Tibial nerve (tissue), 4 donors: ENCODE data around the gene CABP1. TPM values are rescaled to one million over a fixed set of nuclear protein-coding genes. Genes with fewer than 3 reads are reported as not detected.

Experiments
- DNase-seq, 2 donors: peaks; one replicate each; pipeline ENCODE4 v3.0.0-alpha.2; 2019; ENCODE audit warnings: low spot score in 2 of 2
- H3K27ac ChIP-seq, 4 donors: fragments of 200-600 bp; sonication (generic) in 3 of 4; one replicate each; pipeline ENCODE4 v1.5.1; 2017 to 2019; ENCODE audit warnings: mild to moderate bottlenecking in 1 of 4
- H3K27me3 ChIP-seq, 2 donors: fragments of 200-600 bp; sonication (generic) in 1 of 2; one replicate each; pipeline versions ENCODE4 v1.5.1 to v1.6.0; 2017 to 2019
- H3K36me3 ChIP-seq, 3 donors: fragments of 200-600 bp; sonication (generic); one replicate each; pipeline ENCODE4 v1.5.1; 2018 to 2019
- H3K4me1 ChIP-seq, 4 donors: fragments of 200-600 bp; sonication (generic) in 3 of 4; one replicate each; pipeline ENCODE4 v1.5.1; 2017 to 2019
- H3K4me3 ChIP-seq, 4 donors: fragments of 200-600 bp; sonication (generic) in 3 of 4; one replicate each; pipeline ENCODE4 v1.5.1; 2017 to 2019; ENCODE audit warnings: mild to moderate bottlenecking in 1 of 4, moderate library complexity in 1 of 4
- H3K9me3 ChIP-seq, 4 donors: fragments of 200-600 bp; sonication (generic) in 3 of 4; one replicate each; pipeline ENCODE4 v1.5.1; 2017 to 2019
- CTCF ChIP-seq, 5 experiments: fragments of 200-600 bp in 3 of 5; fragments of 450-650 bp in 2 of 5; sonication (generic) in 3 of 5; IDR thresholded peaks; one replicate each; pipeline ENCODE4 v1.5.1; 2016 to 2019; ENCODE audit warnings: antibody characterized with exemption in 5 of 5, mild to moderate bottlenecking in 3 of 5, moderate library complexity in 2 of 5
- EP300 ChIP-seq, 2 donors: sonication (generic); formaldehyde crosslinking; IDR thresholded peaks; one replicate each; pipeline ENCODE4 v1.6.1; 2017; ENCODE audit warnings: antibody characterized with exemption in 2 of 2, mild to moderate bottlenecking in 1 of 2
- POLR2A ChIP-seq, 2 donors: fragments of 450-650 bp; IDR thresholded peaks; one replicate each; pipeline ENCODE4 v1.6.1; 2017; ENCODE audit warnings: antibody characterized with exemption in 2 of 2, mild to moderate bottlenecking in 2 of 2, moderate library complexity in 2 of 2
- WGBS, 2 donors: methylation state at CpG; one replicate each; pipeline ENCODE4 v1.1.5; 2018; 5-methylcytosine and 5-hydroxymethylcytosine counted together
- total RNA-seq, 4 donors: library from RNA; depleted of rRNA; stranded (reverse); fragments of >200 nt; gene quantifications; one replicate each; pipeline ENCODE4 v1.1.0, GENCODE V29; 2016

CABP1 gene
- total RNA-seq, 4 donors from 2014 or later = 0.21 to 0.22 TPM; not detected in 2

GRCh38 chr12:120706029-120706428 lies 65.6 kb downstream of the CABP1 start:
- no peak overlapping the region for H3K27ac ChIP-seq
- H3K9me3 ChIP-seq = no peaks in the 10 kb centered on the region
- H3K36me3 ChIP-seq = peaks cover 0 to 32% (median 0%) of the 10 kb centered on the region in 3 donors
- no peak for TF ChIP-seq POLR2A (IDR thresholded peaks at IDR 0.05)
- TF ChIP-seq CTCF (IDR thresholded peaks at IDR 0.05) = no peak
- TF ChIP-seq EP300 (IDR thresholded peaks at IDR 0.05) = no peak
- H3K27me3 ChIP-seq = no peaks in the 10 kb centered on the region
- H3K4me1 ChIP-seq = peaks cover 0 to 8% (median 5%) of the 10 kb centered on the region in 4 donors
- DNase-seq = no peak
- WGBS, 2 donors = 79 to 80% methylated on average over 5 of the region's 5 CpGs
- no peak overlapping the region for H3K4me3 ChIP-seq

GRCh38 chr12:120708651-120709050 lies 68.2 kb downstream of the CABP1 start:
- 43 to 64% methylated on average over 4 of the region's 4 CpGs for WGBS, 2 donors
- DNase-seq = no peak
- Histone ChIP-seq H3K9me3 (no peaks in the 10 kb centered on the region), H3K4me3 (no peak overlapping the region), H3K4me1 (peaks cover 0 to 30% (median 17%) of the 10 kb centered on the region in 4 donors), H3K36me3 (peaks cover 0 to 11% (median 0%) of the 10 kb centered on the region in 3 donors), H3K27me3 (no peaks in the 10 kb centered on the region), H3K27ac (no peak overlapping the region)
- TF ChIP-seq POLR2A (IDR thresholded peaks at IDR 0.05) (no peak), EP300 (IDR thresholded peaks at IDR 0.05) (no peak), CTCF (IDR thresholded peaks at IDR 0.05) (no peak)

DNA sequence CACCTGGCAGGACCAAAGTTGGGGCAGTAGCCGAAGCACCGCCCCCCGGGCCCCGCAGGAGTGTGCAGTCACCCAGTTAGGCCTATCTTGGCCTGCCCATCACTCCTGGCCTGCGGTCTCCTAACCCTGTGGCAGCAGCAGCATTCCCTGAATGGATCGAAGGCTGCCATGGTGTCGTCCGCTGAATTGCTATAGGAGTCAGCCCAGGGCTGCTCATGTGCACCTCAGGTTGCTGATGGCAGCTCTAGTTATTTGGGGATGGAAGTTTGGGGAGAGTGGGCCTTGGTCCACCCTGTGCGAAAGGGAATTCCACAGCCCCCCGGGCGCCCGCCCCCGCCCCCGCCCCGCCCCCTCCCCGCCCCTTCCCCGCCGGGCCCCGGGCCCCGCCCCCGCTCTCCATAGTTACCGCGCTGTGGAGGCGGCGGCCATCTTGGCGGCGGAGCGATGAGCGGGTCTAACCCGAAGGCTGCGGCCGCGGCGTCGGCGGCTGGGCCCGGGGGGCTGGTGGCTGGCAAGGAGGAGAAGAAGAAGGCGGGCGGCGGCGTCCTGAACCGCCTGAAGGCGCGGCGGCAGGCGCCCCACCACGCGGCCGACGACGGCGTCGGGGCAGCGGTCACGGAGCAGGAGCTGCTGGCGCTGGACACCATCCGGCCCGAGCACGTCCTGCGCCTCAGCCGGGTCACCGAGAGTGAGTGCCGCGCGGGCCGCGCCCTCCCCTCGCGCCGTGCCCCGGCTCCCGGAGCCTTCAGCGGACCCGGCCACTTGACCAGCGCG lies 69.8 kb downstream of the CABP1 start, which contains the start of gene UNC119B:
Gene UNC119B, plus strand, starts transcription at position 428 of the 774 bp plus-strand sequence. Its CDS starts 17 bp downstream, at position 445.
- 2 to 5% methylated on average over 10 to 31 of the region's 76 CpGs for WGBS, 2 donors
- peaks cover 0 to 34% (median 17%) of the 10 kb centered on the region in 4 donors for H3K4me1 ChIP-seq
- DNase-seq = peak; percentile 47 to 60

GRCh38 chr12:120710805-120711296 lies 70.4 kb downstream of the CABP1 start:
- no peaks in the 10 kb centered on the region for H3K9me3 ChIP-seq
- H3K4me3 ChIP-seq = peak overlapping the region; percentile 59 to 96 (median 78)
- H3K36me3 ChIP-seq = peaks cover 0 to 24% (median 0%) of the 10 kb centered on the region in 3 donors
- WGBS, 2 donors = 1 to 2% methylated on average over 22 to 28 of the region's 31 CpGs
- no peaks in the 10 kb centered on the region for H3K27me3 ChIP-seq
- TF ChIP-seq CTCF (IDR thresholded peaks at IDR 0.05) (no peak), EP300 (IDR thresholded peaks at IDR 0.05) (no peak), POLR2A (IDR thresholded peaks at IDR 0.05) (no peak)
- DNase-seq = no peak
- peak overlapping the region; percentile 80 to 98 (median 90) for H3K27ac ChIP-seq
- H3K4me1 ChIP-seq = peaks cover 0 to 34% (median 17%) of the 10 kb centered on the region in 4 donors

More for the DNA sequence above, 69.8 kb downstream of the CABP1 start, which contains the start of gene UNC119B:
- Histone ChIP-seq H3K36me3 (peaks cover 0 to 22% (median 0%) of the 10 kb centered on the region in 3 donors), H3K9me3 (no peaks in the 10 kb centered on the region), H3K27ac (peak within 1 kb of the TSS; percentile 80 to 98 (median 90)), H3K4me3 (peak within 1 kb of the TSS; percentile 59 to 96 (median 78)), H3K27me3 (no peaks in the 10 kb centered on the region)
- no peak for TF ChIP-seq CTCF (IDR thresholded peaks at IDR 0.05)
- no peak for TF ChIP-seq POLR2A (IDR thresholded peaks at IDR 0.05)
- TF ChIP-seq EP300 (IDR thresholded peaks at IDR 0.05) = peak in 1 of 2 donors; percentile 71

- Histone ChIP-seq H3K4me1 (peaks cover 0 to 34% (median 17%) of the 10 kb centered on the region in 4 donors), H3K36me3 (peaks cover 0 to 29% (median 0%) of the 10 kb centered on the region in 3 donors), H3K9me3 (no peaks in the 10 kb centered on the region), H3K4me3 (peak overlapping the region; percentile 59 to 96 (median 78)), H3K27ac (peak overlapping the region; percentile 80 to 98 (median 90)), H3K27me3 (no peaks in the 10 kb centered on the region)
- TF ChIP-seq CTCF (IDR thresholded peaks at IDR 0.05) (no peak), EP300 (IDR thresholded peaks at IDR 0.05) (no peak), POLR2A (IDR thresholded peaks at IDR 0.05) (no peak)
- no peak for DNase-seq
- WGBS, 2 donors = 26 to 30% methylated on average over 6 of the region's 6 CpGs
These were observed 71.0 kb downstream of the CABP1 start for GRCh38 chr12:120711411-120711810.
